ENCODE measurements around the gene DDX39B.

Gene DDX39B

DNA sequence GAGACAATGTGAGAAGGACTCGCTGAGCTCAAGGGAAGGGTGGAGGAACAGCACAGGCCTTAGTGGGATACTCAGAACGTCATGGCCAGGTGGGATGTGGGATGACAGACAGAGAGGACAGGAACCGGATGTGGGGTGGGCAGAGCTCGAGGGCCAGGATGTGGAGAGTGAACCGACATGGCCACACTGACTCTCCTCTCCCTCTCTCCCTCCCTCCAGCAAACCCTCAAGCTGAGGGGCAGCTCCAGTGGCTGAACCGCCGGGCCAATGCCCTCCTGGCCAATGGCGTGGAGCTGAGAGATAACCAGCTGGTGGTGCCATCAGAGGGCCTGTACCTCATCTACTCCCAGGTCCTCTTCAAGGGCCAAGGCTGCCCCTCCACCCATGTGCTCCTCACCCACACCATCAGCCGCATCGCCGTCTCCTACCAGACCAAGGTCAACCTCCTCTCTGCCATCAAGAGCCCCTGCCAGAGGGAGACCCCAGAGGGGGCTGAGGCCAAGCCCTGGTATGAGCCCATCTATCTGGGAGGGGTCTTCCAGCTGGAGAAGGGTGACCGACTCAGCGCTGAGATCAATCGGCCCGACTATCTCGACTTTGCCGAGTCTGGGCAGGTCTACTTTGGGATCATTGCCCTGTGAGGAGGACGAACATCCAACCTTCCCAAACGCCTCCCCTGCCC, 35.2 kb upstream of the DDX39B start:
- Histone ChIP-seq H3K9me3 (ENCODE audit: control insufficient read depth, insufficient read depth, low read length) (no peaks in the 10 kb centered on the region), H3K9me2 (replicated peaks; ENCODE audit: control insufficient read depth, low read length) (no peaks in the 10 kb centered on the region), H3K4me2 (ENCODE audit: low read length) (peak overlapping the region; percentile 21), H3K79me2 (ENCODE audit: control insufficient read depth, low read length) (no peaks in the 10 kb centered on the region), H3K4me3 (ENCODE audit: low read length) (peak overlapping the region; percentile 34), H3F3A (ENCODE audit: control insufficient read depth, insufficient read depth) (peaks cover 3% of the 10 kb centered on the region; the same call in 1 of the 2 replicates), H4K20me1 (ENCODE audit: control insufficient read depth, insufficient read depth, low read depth, low read length) (no peaks in the 10 kb centered on the region), H3K4me1 (ENCODE audit: control insufficient read depth, low read length) (peaks cover 61% of the 10 kb centered on the region), H3K36me3 (ENCODE audit: control insufficient read depth, low read length) (no peaks in the 10 kb centered on the region), H3K27me3 (ENCODE audit: control insufficient read depth, low read length) (peaks cover 85% of the 10 kb centered on the region), H3K27ac (ENCODE audit: low read depth, low read length) (no peak overlapping the region)
- TF ChIP-seq, protein P1, sequence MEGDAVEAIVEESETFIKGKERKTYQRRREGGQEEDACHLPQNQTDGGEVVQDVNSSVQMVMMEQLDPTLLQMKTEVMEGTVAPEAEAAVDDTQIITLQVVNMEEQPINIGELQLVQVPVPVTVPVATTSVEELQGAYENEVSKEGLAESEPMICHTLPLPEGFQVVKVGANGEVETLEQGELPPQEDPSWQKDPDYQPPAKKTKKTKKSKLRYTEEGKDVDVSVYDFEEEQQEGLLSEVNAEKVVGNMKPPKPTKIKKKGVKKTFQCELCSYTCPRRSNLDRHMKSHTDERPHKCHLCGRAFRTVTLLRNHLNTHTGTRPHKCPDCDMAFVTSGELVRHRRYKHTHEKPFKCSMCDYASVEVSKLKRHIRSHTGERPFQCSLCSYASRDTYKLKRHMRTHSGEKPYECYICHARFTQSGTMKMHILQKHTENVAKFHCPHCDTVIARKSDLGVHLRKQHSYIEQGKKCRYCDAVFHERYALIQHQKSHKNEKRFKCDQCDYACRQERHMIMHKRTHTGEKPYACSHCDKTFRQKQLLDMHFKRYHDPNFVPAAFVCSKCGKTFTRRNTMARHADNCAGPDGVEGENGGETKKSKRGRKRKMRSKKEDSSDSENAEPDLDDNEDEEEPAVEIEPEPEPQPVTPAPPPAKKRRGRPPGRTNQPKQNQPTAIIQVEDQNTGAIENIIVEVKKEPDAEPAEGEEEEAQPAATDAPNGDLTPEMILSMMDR (IDR thresholded peaks at IDR 0.05; ENCODE audit: low read depth, low read length, poor library complexity, severe bottlenecking) = no peak
- TF ChIP-seq EZH2phosphoT487 (IDR thresholded peaks at IDR 0.05; ENCODE audit: borderline replicate concordance, low read length) = no peak

DNA sequence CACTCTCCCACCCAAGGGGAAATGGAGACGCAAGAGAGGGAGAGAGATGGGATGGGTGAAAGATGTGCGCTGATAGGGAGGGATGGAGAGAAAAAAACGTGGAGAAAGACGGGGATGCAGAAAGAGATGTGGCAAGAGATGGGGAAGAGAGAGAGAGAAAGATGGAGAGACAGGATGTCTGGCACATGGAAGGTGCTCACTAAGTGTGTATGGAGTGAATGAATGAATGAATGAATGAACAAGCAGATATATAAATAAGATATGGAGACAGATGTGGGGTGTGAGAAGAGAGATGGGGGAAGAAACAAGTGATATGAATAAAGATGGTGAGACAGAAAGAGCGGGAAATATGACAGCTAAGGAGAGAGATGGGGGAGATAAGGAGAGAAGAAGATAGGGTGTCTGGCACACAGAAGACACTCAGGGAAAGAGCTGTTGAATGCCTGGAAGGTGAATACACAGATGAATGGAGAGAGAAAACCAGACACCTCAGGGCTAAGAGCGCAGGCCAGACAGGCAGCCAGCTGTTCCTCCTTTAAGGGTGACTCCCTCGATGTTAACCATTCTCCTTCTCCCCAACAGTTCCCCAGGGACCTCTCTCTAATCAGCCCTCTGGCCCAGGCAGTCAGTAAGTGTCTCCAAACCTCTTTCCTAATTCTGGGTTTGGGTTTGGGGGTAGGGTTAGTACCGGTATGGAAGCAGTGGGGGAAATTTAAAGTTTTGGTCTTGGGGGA, 34.3 kb upstream of the DDX39B start:
- Histone ChIP-seq H3K4me2 (ENCODE audit: low read length) (peak overlapping the region; percentile 21), H3K4me3 (ENCODE audit: low read length) (peak overlapping the region; percentile 35), H3K9me2 (replicated peaks; ENCODE audit: control insufficient read depth, low read length) (no peaks in the 10 kb centered on the region), H4K20me1 (ENCODE audit: control insufficient read depth, insufficient read depth, low read depth, low read length) (no peaks in the 10 kb centered on the region), H3K79me2 (ENCODE audit: control insufficient read depth, low read length) (no peaks in the 10 kb centered on the region), H3K27ac (ENCODE audit: low read depth, low read length) (no peak overlapping the region), H3F3A (ENCODE audit: control insufficient read depth, insufficient read depth) (peaks cover 3% of the 10 kb centered on the region; the same call in 1 of the 2 replicates), H3K36me3 (ENCODE audit: control insufficient read depth, low read length) (no peaks in the 10 kb centered on the region), H3K4me1 (ENCODE audit: control insufficient read depth, low read length) (peaks cover 61% of the 10 kb centered on the region), H3K27me3 (ENCODE audit: control insufficient read depth, low read length) (peaks cover 85% of the 10 kb centered on the region), H3K9me3 (ENCODE audit: control insufficient read depth, insufficient read depth, low read length) (no peaks in the 10 kb centered on the region)
- TF ChIP-seq, protein P1 (IDR thresholded peaks at IDR 0.05; ENCODE audit: low read depth, low read length, poor library complexity, severe bottlenecking) = no peak
- no peak for TF ChIP-seq EZH2phosphoT487 (IDR thresholded peaks at IDR 0.05; ENCODE audit: borderline replicate concordance, low read length)

DNA sequence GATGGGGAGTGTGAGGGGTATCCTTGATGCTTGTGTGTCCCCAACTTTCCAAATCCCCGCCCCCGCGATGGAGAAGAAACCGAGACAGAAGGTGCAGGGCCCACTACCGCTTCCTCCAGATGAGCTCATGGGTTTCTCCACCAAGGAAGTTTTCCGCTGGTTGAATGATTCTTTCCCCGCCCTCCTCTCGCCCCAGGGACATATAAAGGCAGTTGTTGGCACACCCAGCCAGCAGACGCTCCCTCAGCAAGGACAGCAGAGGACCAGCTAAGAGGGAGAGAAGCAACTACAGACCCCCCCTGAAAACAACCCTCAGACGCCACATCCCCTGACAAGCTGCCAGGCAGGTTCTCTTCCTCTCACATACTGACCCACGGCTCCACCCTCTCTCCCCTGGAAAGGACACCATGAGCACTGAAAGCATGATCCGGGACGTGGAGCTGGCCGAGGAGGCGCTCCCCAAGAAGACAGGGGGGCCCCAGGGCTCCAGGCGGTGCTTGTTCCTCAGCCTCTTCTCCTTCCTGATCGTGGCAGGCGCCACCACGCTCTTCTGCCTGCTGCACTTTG, 33.6 kb upstream of the DDX39B start, which contains the start of gene TNF:
TSS of gene TNF (plus strand) at position 231 of the 567 bp plus-strand sequence. CDS start at position 408, 177 bp downstream.
- Histone ChIP-seq H3K4me2 (ENCODE audit: low read length) (peak within 1 kb of the TSS; percentile 21), H3K4me1 (ENCODE audit: control insufficient read depth, low read length) (peaks cover 60% of the 10 kb centered on the region), H3K4me3 (ENCODE audit: low read length) (peak within 1 kb of the TSS; percentile 35)

More for the DNA sequence above, 33.6 kb upstream of the DDX39B start, which contains the start of gene TNF:
- H3K27ac ChIP-seq (ENCODE audit: low read depth, low read length) = no peak within 1 kb of the TSS
- no peaks in the 10 kb centered on the region for H4K20me1 ChIP-seq (ENCODE audit: control insufficient read depth, insufficient read depth, low read depth, low read length)
- TF ChIP-seq, protein P1 (IDR thresholded peaks at IDR 0.05; ENCODE audit: low read depth, low read length, poor library complexity, severe bottlenecking) = no peak
- TF ChIP-seq EZH2phosphoT487 (IDR thresholded peaks at IDR 0.05; ENCODE audit: borderline replicate concordance, low read length) = no peak
- peaks cover 7% of the 10 kb centered on the region for H3F3A ChIP-seq (ENCODE audit: control insufficient read depth, insufficient read depth)
- no peaks in the 10 kb centered on the region for H3K79me2 ChIP-seq (ENCODE audit: control insufficient read depth, low read length)
- H3K27me3 ChIP-seq (ENCODE audit: control insufficient read depth, low read length) = peaks cover 82% of the 10 kb centered on the region
- no peaks in the 10 kb centered on the region for H3K9me2 ChIP-seq (replicated peaks; ENCODE audit: control insufficient read depth, low read length)
- no peaks in the 10 kb centered on the region for H3K9me3 ChIP-seq (ENCODE audit: control insufficient read depth, insufficient read depth, low read length)
- no peaks in the 10 kb centered on the region for H3K36me3 ChIP-seq (ENCODE audit: control insufficient read depth, low read length)

All from DOHH2 (cell line).